GM18861 (cell line): ENCODE data around the gene MAP4K2.

Experiments used
- ATAC-seq: cut with Tn5 transposase; IDR thresholded peaks from one replicate; pipeline ENCODE4 v1.9.1; 2021; ENCODE audit not compliant: unreplicated experiment

Gene MAP4K2

GRCh38 chr11:64771861-64772260 is 31.2 kb downstream of the MAP4K2 start:
- no peak for ATAC-seq

- no peak for ATAC-seq
These were observed 32.9 kb downstream of the MAP4K2 start for GRCh38 chr11:64770120-64770519.

GRCh38 chr11:64769283-64769682 is 33.7 kb downstream of the MAP4K2 start:
- ATAC-seq: no peak

- ATAC-seq: no peak
These were observed 34.7 kb downstream of the MAP4K2 start for GRCh38 chr11:64768300-64768694.

- ATAC-seq: no peak
These were observed 35.4 kb downstream of the MAP4K2 start for GRCh38 chr11:64767344-64768299.

- ATAC-seq: no peak
These were observed 36.1 kb downstream of the MAP4K2 start for GRCh38 chr11:64766881-64767280.

- no peak for ATAC-seq
These were observed 37.0 kb downstream of the MAP4K2 start for GRCh38 chr11:64765851-64766665.

- ATAC-seq: no peak
These were observed 37.6 kb downstream of the MAP4K2 start for GRCh38 chr11:64765291-64765850.

GRCh38 chr11:64764753-64765152 is 38.3 kb downstream of the MAP4K2 start:
- ATAC-seq: no peak

GRCh38 chr11:64764040-64764611 is 38.9 kb downstream of the MAP4K2 start:
- no peak for ATAC-seq

GRCh38 chr11:64763526-64764039 is 39.4 kb downstream of the MAP4K2 start:
- no peak for ATAC-seq

- no peak for ATAC-seq
These were observed 40.1 kb downstream of the MAP4K2 start for GRCh38 chr11:64762674-64763525.

- ATAC-seq: no peak
These were observed 40.7 kb downstream of the MAP4K2 start for GRCh38 chr11:64762277-64762673.

GRCh38 chr11:64760759-64761420 is 42.1 kb downstream of the MAP4K2 start:
- ATAC-seq: no peak

- no peak for ATAC-seq
These were observed 43.0 kb downstream of the MAP4K2 start, which contains the start of gene PYGM for GRCh38 chr11:64759722-64760719. TSS of gene PYGM (minus strand) at chr11:64759974. CDS start at chr11:64759898, 76 bp downstream.

- no peak for ATAC-seq
These were observed 43.8 kb downstream of the MAP4K2 start for GRCh38 chr11:64759131-64759721.

GRCh38 chr11:64758330-64759079 is 44.5 kb downstream of the MAP4K2 start:
- ATAC-seq: no peak
